Adrenal gland (tissue), 12 donors: ENCODE results near the gene MRPL3. TPM values are rescaled to one million over a fixed set of nuclear protein-coding genes. Genes with fewer than 3 reads are reported as not detected.
"Not testable (repeated sequence)": the region's sequence is repeated elsewhere in the genome, so short reads cannot be mapped to it uniquely, and the experiment has no call there.

ENCODE experiments used
- DNase-seq, 7 donors: peaks; one replicate each; pipeline ENCODE4 v3.0.0-alpha.2; 2019 to 2020
- H3K27ac ChIP-seq, 5 donors: fragments of 200-600 bp; sonication (generic) in 4 of 5; 1 replicate in 3 of 5; 2 replicates in 2 of 5; pipeline versions ENCODE4 v1.5.1 to v1.8.0; 2016 to 2020; ENCODE audit warnings: mild to moderate bottlenecking in 1 of 5
- H3K27me3 ChIP-seq: fragments of 200-600 bp; 2 replicates; pipeline ENCODE4 v1.8.0; 2021
- H3K36me3 ChIP-seq, 2 donors: fragments of 200-600 bp; replicated peaks in 1 of 2; 1 replicate in 1 of 2; 2 replicates in 1 of 2; pipeline versions ENCODE4 v1.5.1 to v1.8.0; 2018 to 2022
- H3K4me1 ChIP-seq, 2 donors: fragments of 200-600 bp; replicated peaks in 1 of 2; 1 replicate in 1 of 2; 2 replicates in 1 of 2; pipeline versions ENCODE4 v1.5.1 to v1.8.0; 2018 to 2021
- H3K4me3 ChIP-seq, 4 donors: fragments of 200-600 bp; sonication (generic) in 3 of 4; one replicate each; pipeline ENCODE4 v1.5.1; 2016 to 2018
- H3K9me3 ChIP-seq, 3 donors: fragments of 200-600 bp; sonication (generic) in 1 of 3; replicated peaks in 1 of 3; 1 replicate in 2 of 3; 2 replicates in 1 of 3; pipeline versions ENCODE4 v1.5.1 to v1.8.0; 2016 to 2021
- CTCF ChIP-seq, 6 experiments: fragments of 450-650 bp in 4 of 6; fragments of 200-600 bp in 2 of 6; sonication (generic) in 1 of 6; IDR thresholded peaks; 1 replicate in 5 of 6; 2 replicates in 1 of 6; pipeline versions ENCODE4 v1.5.1 to v1.8.0; 2016 to 2021; ENCODE audit warnings: antibody characterized with exemption in 6 of 6, mild to moderate bottlenecking in 2 of 6, moderate library complexity in 1 of 6
- POLR2A ChIP-seq, 2 donors: fragments of 450-650 bp; IDR thresholded peaks; one replicate each; pipeline ENCODE4 v1.6.1; 2017; ENCODE audit warnings: antibody characterized with exemption in 2 of 2, mild to moderate bottlenecking in 2 of 2, moderate library complexity in 1 of 2
- WGBS, 4 donors: extraction: QIAGEN DNeasy Blood & Tissue Kit in 2 of 4; methylation state at CpG; one replicate each; pipeline versions ENCODE4 v1.1.5 to v1.1.7; 2013 to 2017; 5-methylcytosine and 5-hydroxymethylcytosine counted together
- intact Hi-C, 2 donors: fragments of 100-400 bp; cut with DNase I; formaldehyde crosslinking; loops; one replicate each; pipeline versions ENCODE4 v1.14.1 to v1.15.0; 2022 to 2023
- polyA plus RNA-seq, 3 donors: library from polyadenylated mRNA; stranded (reverse); fragments of 200-250 nt in 2 of 3; fragments of 350-450 nt in 1 of 3; fragmentation: Illumina TruSeq in 1 of 3; extraction: RNeasy Lipid Tissue Mini Kit (QIAGEN cat#74804) in 1 of 3; gene quantifications; one replicate each; pipeline ENCODE4 v1.2.3, GENCODE V29; 2013 to 2014
- total RNA-seq, 9 donors: library from RNA; depleted of rRNA in 4 of 9; stranded (reverse); fragments of >200 nt in 4 of 9; fragments of 120-200 nt in 1 of 9; fragmentation: NEBNext Ultra II Directional in 1 of 9; extraction: Animal tissue kit (Norgen Biotek cat#: 25700) in 1 of 9; gene quantifications; one replicate each; pipeline versions ENCODE4 v1.1.0 to v1.2.4, GENCODE V29; 2013 to 2023
- donor health status: healthy with polysubstance abuse.
- donor health status: Bipolar disorder and iron deficiency.
- donor health status: DM: yes; HTN: yes; CAD: no.
- donor health status: DM: no; HTN: no; CAD: no.
- donor health status: DM: no; HTN: no; CAD: no.
- donor health status: DM: yes; HTN: yes; CAD: no.

Gene MRPL3
- total and polyA plus RNA-seq, 12 donors: 48.4 to 195 (median 70.6) TPM

GRCh38 chr3:131494706-131495105, 8.1 kb downstream of the MRPL3 start:
- WGBS, 4 donors: 89 to 100% (median 92%) methylated on average over 1 of the region's 1 CpG
- H3K36me3 ChIP-seq: peaks cover 0 to 57% of the 10 kb centered on the region in 2 donors
- DNase-seq: no peak
- no peak overlapping the region for H3K4me3 ChIP-seq
- no peaks in the 10 kb centered on the region for H3K9me3 ChIP-seq
- no peak overlapping the region for H3K27ac ChIP-seq
- TF ChIP-seq CTCF (IDR thresholded peaks at IDR 0.05): no peak
- TF ChIP-seq POLR2A (IDR thresholded peaks at IDR 0.05): no peak
- no peaks in the 10 kb centered on the region for H3K4me1 ChIP-seq
- intact Hi-C loops: no loop called here
- H3K27me3 ChIP-seq: no peaks in the 10 kb centered on the region

- Histone ChIP-seq H3K4me1 (no peaks in the 10 kb centered on the region), H3K36me3 (peaks cover 0 to 48% of the 10 kb centered on the region in 2 donors), H3K4me3 (no peak overlapping the region), H3K27ac (no peak overlapping the region), H3K9me3 (no peaks in the 10 kb centered on the region), H3K27me3 (no peaks in the 10 kb centered on the region)
- WGBS, 4 donors: 97 to 100% (median 99%) methylated on average over 2 of the region's 2 CpGs
- TF ChIP-seq POLR2A (IDR thresholded peaks at IDR 0.05): no peak
- no peak for TF ChIP-seq CTCF (IDR thresholded peaks at IDR 0.05)
- DNase-seq: no peak
- intact Hi-C loops: no loop called here
These were observed 11.0 kb downstream of the MRPL3 start for GRCh38 chr3:131491775-131492174.

GRCh38 chr3:131491084-131491483, 11.7 kb downstream of the MRPL3 start:
- Histone ChIP-seq H3K4me1 (no peaks in the 10 kb centered on the region), H3K9me3 (no peaks in the 10 kb centered on the region), H3K27ac (no peak overlapping the region), H3K27me3 (no peaks in the 10 kb centered on the region), H3K36me3 (peaks cover 0 to 41% of the 10 kb centered on the region in 2 donors), H3K4me3 (no peak overlapping the region)
- TF ChIP-seq POLR2A (IDR thresholded peaks at IDR 0.05): no peak
- TF ChIP-seq CTCF (IDR thresholded peaks at IDR 0.05): no peak
- WGBS, 4 donors: 92 to 97% (median 94%) methylated on average over 2 of the region's 2 CpGs
- intact Hi-C loops: no loop called here
- no peak for DNase-seq

- H3K27ac ChIP-seq, H3K27me3 ChIP-seq, H3K4me3 ChIP-seq, H3K4me1 ChIP-seq, intact Hi-C loops, H3K9me3 ChIP-seq, DNase-seq: not testable (repeated sequence)
- 88 to 95% (median 89%) methylated on average over 3 of the region's 3 CpGs for WGBS, 4 donors
- peaks cover 0 to 20% of the 10 kb centered on the region in 2 donors for H3K36me3 ChIP-seq
These were observed 16.2 kb downstream of the MRPL3 start for GRCh38 chr3:131486545-131486944.

- intact Hi-C loops: no loop called here
- TF ChIP-seq POLR2A (IDR thresholded peaks at IDR 0.05): no peak
- no peak for TF ChIP-seq CTCF (IDR thresholded peaks at IDR 0.05)
- Histone ChIP-seq H3K27me3 (no peaks in the 10 kb centered on the region), H3K4me3 (no peak overlapping the region), H3K4me1 (no peaks in the 10 kb centered on the region), H3K36me3 (peaks cover 0 to 20% of the 10 kb centered on the region in 2 donors), H3K27ac (no peak overlapping the region), H3K9me3 (peaks cover 0 to 6% (median 0%) of the 10 kb centered on the region in 3 donors)
- 93 to 100% (median 96%) methylated on average over 1 of the region's 1 CpG for WGBS, 4 donors
- DNase-seq: no peak
These were observed 17.7 kb downstream of the MRPL3 start for GRCh38 chr3:131485119-131485518.
